GOT3 (cell line): ENCODE measurements around the gene SERTAD3.
"Not testable (repeated sequence)": the region's sequence is repeated elsewhere in the genome, so short reads cannot be mapped to it uniquely, and the experiment has no call there.

ENCODE experiments used
- DNase-seq: peaks from one replicate; lab custom pipeline; 2025; ENCODE audit warnings: mixed read lengths; lab: John Stamatoyannopoulos, UW

Gene SERTAD3

GRCh38 chr19:40411125-40411842 lies 32.9 kb downstream of the SERTAD3 start:
- no peak for DNase-seq

- DNase-seq: no peak
Measured at GRCh38 chr19:40410030-40410389, 34.1 kb downstream of the SERTAD3 start.

DNA sequence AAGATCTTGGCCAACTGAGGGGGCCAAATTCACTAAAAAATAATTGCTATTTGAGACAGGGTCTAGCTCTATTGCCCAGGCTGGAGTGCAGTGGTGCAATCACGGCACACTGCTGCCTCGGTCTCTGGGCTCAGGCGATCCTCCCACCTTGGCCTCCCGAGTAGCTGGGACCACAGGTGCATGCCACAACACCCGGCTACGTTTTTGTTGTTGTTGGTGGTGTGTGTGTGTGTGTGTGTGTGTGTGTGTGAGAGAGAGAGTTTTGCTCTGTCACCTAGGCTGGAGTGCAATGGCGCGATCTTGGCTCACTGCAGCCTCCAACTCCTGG lies 35.6 kb downstream of the SERTAD3 start:
- not testable (repeated sequence) for DNase-seq

- no peak for DNase-seq
Measured at GRCh38 chr19:40407714-40408597, 36.2 kb downstream of the SERTAD3 start.

DNA sequence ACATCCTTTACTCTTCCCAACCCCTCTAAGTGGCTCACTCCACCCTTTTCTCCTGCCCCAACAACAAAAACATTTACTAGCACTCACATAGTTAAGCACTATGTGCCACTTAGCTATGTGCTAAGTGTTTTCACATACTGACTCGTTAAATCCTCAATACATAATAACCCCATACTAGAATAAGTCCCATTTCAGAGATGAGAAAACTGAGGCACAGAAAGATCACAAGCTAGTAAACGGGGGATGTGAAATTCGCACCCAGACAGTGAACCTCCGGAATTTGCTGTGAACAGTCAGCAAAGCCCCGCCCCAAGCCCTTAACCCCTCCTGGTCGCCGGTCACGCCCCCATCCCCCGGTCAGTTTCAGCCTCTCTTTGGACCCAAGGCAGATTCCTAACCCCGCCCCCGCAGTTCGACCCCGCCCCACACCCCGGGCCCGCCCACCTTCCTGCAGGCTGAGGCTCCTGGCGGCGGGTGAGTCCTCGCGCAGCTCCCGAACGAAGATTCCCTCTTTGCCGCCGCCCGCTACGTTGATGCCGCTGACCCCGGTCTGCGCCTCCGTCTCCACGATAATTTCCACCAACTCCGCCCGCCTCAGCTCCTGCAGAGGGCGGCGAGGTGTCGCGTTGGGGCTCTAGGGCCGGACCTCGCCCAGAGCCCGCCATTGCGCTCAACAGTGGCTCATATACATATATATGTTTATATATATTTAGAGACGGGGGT lies 40.7 kb downstream of the SERTAD3 start:
- peak; percentile 53 for DNase-seq

- no peak for DNase-seq
Measured at GRCh38 chr19:40400559-40400958, 43.6 kb downstream of the SERTAD3 start.

DNA sequence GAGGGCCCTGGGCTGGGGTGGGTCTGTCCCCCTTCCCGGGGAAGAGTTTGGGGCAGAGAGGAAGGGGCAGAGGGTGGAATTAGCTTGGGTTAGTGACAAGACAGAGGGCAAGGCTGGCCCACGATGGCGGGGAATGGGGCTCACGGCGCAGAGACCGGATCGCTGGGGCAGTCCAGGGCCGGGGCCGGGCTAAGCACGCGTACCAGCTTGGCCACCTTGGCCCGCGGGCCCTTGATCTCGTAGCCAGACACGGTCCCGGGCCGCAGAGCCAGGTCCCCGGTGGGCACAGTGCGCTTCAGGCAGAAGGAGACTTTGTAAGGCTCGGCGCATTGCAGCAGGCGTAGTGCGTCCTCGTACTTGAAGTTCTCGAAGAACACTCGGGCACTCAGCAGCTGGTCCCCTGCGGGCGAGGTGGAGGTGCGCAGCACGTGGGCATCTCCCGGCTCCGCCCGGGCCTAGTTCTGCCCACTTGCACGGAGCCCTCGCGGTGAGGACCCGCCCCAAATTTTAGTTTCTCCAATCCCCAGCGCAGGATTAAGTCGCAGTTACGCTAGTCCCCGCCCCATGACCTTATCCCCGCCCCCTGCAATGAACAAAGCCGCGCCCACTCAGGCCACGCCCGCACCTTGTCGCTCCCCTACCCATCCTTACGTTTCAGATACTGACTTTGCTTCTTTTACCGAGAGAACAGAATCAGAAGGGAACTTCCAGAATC lies 45.6 kb downstream of the SERTAD3 start:
- DNase-seq: no peak

DNA sequence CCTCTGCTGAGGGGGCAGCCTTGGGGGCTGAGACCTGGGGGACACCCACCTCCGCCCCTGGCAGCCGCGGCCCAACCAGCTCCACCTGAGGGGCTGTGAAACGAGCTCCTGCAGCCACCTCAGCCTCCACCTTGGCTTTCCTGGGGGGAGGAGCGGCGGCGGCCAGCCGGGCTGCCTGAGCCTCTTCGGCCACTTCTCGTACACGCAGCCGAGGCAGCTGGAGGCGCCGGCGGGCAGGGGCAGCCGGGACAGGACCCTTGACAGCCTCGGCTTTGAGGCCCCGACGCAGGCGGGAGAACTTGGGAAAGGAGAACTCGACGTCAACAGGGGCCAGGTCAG lies 46.6 kb downstream of the SERTAD3 start:
- DNase-seq: no peak

DNA sequence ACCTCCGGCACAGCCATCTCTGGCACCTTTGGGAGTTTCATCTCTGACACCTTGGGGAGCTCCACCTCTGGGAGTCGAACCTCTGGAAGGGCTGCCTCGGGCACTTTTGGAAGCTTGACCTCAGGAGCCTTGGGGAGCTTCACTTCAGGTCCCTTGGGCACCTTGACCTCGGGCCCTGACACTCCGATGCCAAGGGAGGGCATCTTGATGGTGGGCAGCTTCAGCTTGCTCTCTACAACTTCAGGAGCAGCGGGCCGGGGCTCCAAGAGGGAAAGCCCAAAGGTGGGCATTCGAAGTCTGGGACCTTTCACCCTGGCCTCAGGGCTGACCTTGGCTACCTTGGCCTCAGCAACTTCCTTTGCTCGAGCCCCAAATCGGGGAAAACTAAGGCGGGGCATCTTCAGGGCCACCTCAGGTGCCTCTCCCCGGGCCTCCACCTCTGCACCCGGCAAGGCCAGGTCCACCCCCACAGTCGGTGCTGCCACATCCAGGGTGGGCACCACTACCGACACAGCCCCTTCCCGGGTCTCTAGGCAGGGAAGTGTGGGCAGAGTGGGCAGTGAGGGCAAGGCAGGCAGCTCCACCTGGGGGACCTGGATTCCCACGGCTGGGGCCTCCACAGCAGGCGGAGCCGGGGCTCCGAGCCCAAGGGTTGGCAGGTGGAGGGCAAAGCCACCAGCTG lies 47.1 kb downstream of the SERTAD3 start:
- DNase-seq: no peak

GRCh38 chr19:40395956-40396355 lies 48.2 kb downstream of the SERTAD3 start:
- DNase-seq: no peak

- DNase-seq: no peak
Measured at GRCh38 chr19:40394816-40395210, 49.3 kb downstream of the SERTAD3 start.

DNA sequence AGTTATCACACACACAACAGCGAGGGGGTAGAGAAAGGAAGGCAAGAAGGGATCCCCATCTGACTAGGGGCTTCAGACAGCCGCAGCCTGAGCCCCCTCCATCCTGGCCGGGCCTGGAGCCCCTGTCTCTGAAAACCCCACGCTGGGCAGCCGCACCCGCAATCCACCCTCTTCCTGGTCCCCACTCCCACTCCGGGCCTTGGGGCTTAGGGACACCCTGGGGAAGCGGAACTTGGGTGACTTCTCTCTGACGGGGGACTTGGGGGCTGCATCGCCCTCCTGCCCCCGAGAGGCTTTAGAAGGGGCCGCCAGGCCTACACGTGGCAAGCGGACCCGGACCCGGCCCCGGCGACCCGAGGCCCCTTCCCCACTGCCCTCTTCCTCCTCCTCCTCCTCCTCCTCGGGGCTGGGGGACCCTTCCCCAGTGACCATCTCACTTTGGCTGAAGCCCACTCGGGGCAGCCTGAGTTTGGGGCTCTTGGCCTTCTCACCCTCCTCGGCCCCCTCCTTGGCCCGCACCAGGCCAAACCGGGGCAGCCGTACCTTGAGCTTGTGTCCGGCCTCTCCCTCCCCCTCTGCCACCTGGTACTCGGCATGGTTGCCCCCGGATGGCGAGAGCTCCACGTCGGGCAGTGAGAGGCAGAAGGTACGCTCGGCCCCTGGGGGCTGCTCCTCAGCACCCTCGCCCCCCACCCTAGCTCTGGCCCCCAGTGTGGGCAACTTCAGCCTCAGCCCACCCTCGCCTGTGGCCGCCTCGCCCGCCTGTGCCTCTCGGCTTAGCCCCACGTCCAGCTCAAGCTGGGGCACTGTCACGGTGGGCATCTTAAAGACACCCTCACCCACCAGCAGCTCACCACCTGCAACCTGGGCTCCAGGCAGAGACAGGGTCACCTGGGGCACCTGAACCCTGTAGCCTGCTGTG lies 50.0 kb downstream of the SERTAD3 start:
- DNase-seq: no peak

DNA sequence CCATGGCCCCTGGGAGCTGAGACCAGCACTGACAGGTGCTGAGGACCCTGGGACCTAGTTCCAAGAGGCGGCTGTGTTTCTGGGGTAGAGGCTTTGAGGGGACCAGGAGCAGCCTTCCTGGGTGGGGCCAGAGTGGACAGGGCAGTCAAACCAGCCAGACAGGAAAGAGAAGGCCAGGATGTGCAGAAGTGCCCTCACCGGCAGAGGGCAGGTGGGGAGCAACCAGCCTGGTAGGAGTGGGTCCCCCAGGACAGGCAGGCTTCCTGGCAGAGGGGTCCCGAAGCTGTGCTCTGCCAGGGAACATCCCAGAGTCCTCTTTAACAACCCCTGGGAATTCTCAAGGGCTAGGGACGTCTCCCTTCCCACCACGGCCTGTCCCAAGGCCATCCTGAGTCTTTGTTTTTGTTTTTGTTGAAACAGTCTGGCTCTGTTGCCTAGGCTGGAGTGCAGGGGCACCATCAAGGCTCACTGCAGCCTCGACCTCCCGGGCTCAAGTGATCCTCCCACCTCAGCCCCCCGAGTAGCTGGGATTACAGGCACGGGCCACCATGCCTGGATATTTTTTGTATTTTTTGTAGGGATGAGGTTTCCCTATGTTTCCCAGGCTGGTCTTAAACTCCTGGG lies 51.1 kb downstream of the SERTAD3 start:
- DNase-seq: no peak

- no peak for DNase-seq
Measured at GRCh38 chr19:40392123-40392522, 52.0 kb downstream of the SERTAD3 start.
